DND-41 (cell line): ENCODE data around the gene MUC22.

Experiments used
- CTCF ChIP-seq: IDR thresholded peaks from 2 replicates; pipeline ENCODE4 v1.5.1; 2012; ENCODE audit warnings: borderline replicate concordance, low read length, moderate library complexity, mild to moderate bottlenecking; ENCODE audit not compliant: poor library complexity, severe bottlenecking; ENCODE audit errors: extremely low read depth
- EZH2 ChIP-seq: IDR thresholded peaks from 3 replicates; pipeline ENCODE4 v1.6.1; 2012; ENCODE audit warnings: borderline replicate concordance, low read depth, mild to moderate bottlenecking, moderate library complexity, low read length, inconsistent platforms; ENCODE audit not compliant: severe bottlenecking

GRCh38 chr6:31020057-31020456 lies 9.8 kb downstream of the MUC22 start:
- TF ChIP-seq CTCF (no peak), EZH2 (no peak)
